ENCODE results near the gene CCDC57. TPM values are rescaled to one million over a fixed set of nuclear protein-coding genes. Genes with fewer than 3 reads are reported as not detected.

Gene CCDC57
- total RNA-seq, 1 experiment from 2014 or later: 69.9 TPM

GRCh38 chr17:82065638-82066303 lies 146.9 kb downstream of the CCDC57 start, which contains the start of gene DUS1L:
TSS of gene DUS1L (minus strand) at chr17:82065804. CDS start at chr17:82065059, 745 bp downstream.
- Mint-ChIP-seq H3K4me1 (ENCODE audit: low read depth, unreplicated experiment) (no peaks in the 10 kb centered on the region), H3K27ac (ENCODE audit: unreplicated experiment) (peak within 1 kb of the TSS; percentile 56), H3K9me3 (ENCODE audit: low read depth, unreplicated experiment) (no peaks in the 10 kb centered on the region), H3K27me3 (ENCODE audit: unreplicated experiment) (no peaks in the 10 kb centered on the region), H3K4me3 (ENCODE audit: low read depth, unreplicated experiment) (peak within 1 kb of the TSS; percentile 74), H3K36me3 (ENCODE audit: insufficient read depth, unreplicated experiment) (peaks cover 35% of the 10 kb centered on the region)
- TF ChIP-seq CTCF (IDR thresholded peaks at IDR 0.05; ENCODE audit: unreplicated experiment): no peak
- intact Hi-C loops (cut with micrococcal nuclease; ENCODE audit: unreplicated experiment): no loop called here
- no TSS peak for BruUV-seq (replicated peaks)
- CTCF ChIA-PET: interaction anchor here (0.6 kb wide), 1 partner anchor 178 kb away, joined by 3 read pairs; no protein-coding TSS in a partner anchor
- DNase-seq: peak; percentile 71

GRCh38 chr17:82065193-82065637 lies 147.4 kb downstream of the CCDC57 start:
- Mint-ChIP-seq H3K4me1 (ENCODE audit: low read depth, unreplicated experiment) (no peaks in the 10 kb centered on the region), H3K36me3 (ENCODE audit: insufficient read depth, unreplicated experiment) (peaks cover 41% of the 10 kb centered on the region), H3K9me3 (ENCODE audit: low read depth, unreplicated experiment) (no peaks in the 10 kb centered on the region), H3K4me3 (ENCODE audit: low read depth, unreplicated experiment) (peak overlapping the region; percentile 74), H3K27me3 (ENCODE audit: unreplicated experiment) (no peaks in the 10 kb centered on the region), H3K27ac (ENCODE audit: unreplicated experiment) (no peak overlapping the region)
- CTCF ChIA-PET: interaction anchor here (0.6 to 1.0 kb wide), 3 partner anchors 28 to 178 kb away, joined by 3 to 4 read pairs (median 3); partner anchors contain the start of gene DCXR
- TF ChIP-seq CTCF (IDR thresholded peaks at IDR 0.05; ENCODE audit: unreplicated experiment): no peak
- intact Hi-C loops (cut with micrococcal nuclease; ENCODE audit: unreplicated experiment): no loop called here
- no TSS peak for BruUV-seq (replicated peaks)
- DNase-seq: no peak

GRCh38 chr17:82064433-82065192 lies 148.0 kb downstream of the CCDC57 start:
- no peak for TF ChIP-seq CTCF (IDR thresholded peaks at IDR 0.05; ENCODE audit: unreplicated experiment)
- H3K36me3 Mint-ChIP-seq (ENCODE audit: insufficient read depth, unreplicated experiment): peaks cover 44% of the 10 kb centered on the region
- intact Hi-C loops (cut with micrococcal nuclease; ENCODE audit: unreplicated experiment): no loop called here
- H3K27ac Mint-ChIP-seq (ENCODE audit: unreplicated experiment): peak overlapping the region; percentile 20
- CTCF ChIA-PET: interaction anchor here (0.7 to 1.0 kb wide), 2 partner anchors 27 to 90 kb away, joined by 3 to 4 read pairs; partner anchors contain the start of gene DCXR
- H3K9me3 Mint-ChIP-seq (ENCODE audit: low read depth, unreplicated experiment): no peaks in the 10 kb centered on the region
- H3K27me3 Mint-ChIP-seq (ENCODE audit: unreplicated experiment): no peaks in the 10 kb centered on the region
- no peaks in the 10 kb centered on the region for H3K4me1 Mint-ChIP-seq (ENCODE audit: low read depth, unreplicated experiment)
- DNase-seq: peak; percentile 56
- TSS peak; percentile 57 for BruUV-seq (replicated peaks)
- peak overlapping the region; percentile 74 for H3K4me3 Mint-ChIP-seq (ENCODE audit: low read depth, unreplicated experiment)

GRCh38 chr17:82063424-82064415 lies 148.9 kb downstream of the CCDC57 start:
- intact Hi-C loops (cut with micrococcal nuclease; ENCODE audit: unreplicated experiment): no loop called here
- no peak for DNase-seq
- BruUV-seq (replicated peaks): no TSS peak
- Mint-ChIP-seq H3K9me3 (ENCODE audit: low read depth, unreplicated experiment) (no peaks in the 10 kb centered on the region), H3K27me3 (ENCODE audit: unreplicated experiment) (no peaks in the 10 kb centered on the region), H3K36me3 (ENCODE audit: insufficient read depth, unreplicated experiment) (peaks cover 46% of the 10 kb centered on the region), H3K4me3 (ENCODE audit: low read depth, unreplicated experiment) (peak overlapping the region; percentile 74), H3K4me1 (ENCODE audit: low read depth, unreplicated experiment) (no peaks in the 10 kb centered on the region), H3K27ac (ENCODE audit: unreplicated experiment) (peak overlapping the region; percentile 20)
- TF ChIP-seq CTCF (IDR thresholded peaks at IDR 0.05; ENCODE audit: unreplicated experiment): no peak
- CTCF ChIA-PET: no interaction called here

All from Calu3 (cell line).